HG03108 (cell line): Measurements from ENCODE around the gene SEC24A.
"Not testable (repeated sequence)": the region's sequence is repeated elsewhere in the genome, so short reads cannot be mapped to it uniquely, and the experiment has no call there.

Experiments
- ATAC-seq: cut with Tn5 transposase; IDR thresholded peaks from one replicate; pipeline ENCODE4 v1.9.1; 2021; ENCODE audit warnings: moderate library complexity; ENCODE audit not compliant: unreplicated experiment

Gene SEC24A

DNA sequence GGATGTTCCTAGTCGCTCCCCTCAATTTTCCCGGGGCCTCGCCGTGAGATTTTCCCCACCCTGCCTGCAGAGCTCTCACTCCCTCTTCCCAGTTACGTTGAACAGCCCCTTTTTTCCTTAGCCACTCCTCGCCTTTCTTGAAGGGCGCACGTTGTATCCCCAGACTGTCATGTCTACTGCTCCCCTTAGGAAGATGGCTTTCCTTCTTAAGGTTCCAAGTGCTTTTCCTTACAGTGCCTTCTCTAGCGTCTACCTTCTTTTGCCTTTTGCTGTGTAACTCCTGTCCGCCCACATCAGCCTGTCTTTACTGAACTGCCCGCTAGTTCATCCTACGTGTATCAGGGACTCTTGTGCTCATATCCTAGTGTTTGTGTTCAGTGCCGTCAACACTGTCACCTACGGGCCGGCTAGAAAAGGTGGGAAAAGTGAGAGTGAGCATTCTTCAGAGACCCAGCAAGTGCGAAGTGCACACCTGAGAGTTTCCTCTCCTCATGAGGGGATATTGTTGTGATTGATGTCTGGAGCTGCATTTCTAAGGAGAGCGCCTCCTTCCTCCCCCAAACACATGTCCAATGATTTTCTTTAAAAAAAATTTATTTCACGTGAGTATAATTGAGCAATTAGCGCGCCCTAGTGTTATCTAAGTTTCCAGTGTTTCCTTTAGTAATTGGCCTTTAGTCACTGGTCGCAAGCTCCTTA, 90.5 kb downstream of the SEC24A start:
- no peak for ATAC-seq

DNA sequence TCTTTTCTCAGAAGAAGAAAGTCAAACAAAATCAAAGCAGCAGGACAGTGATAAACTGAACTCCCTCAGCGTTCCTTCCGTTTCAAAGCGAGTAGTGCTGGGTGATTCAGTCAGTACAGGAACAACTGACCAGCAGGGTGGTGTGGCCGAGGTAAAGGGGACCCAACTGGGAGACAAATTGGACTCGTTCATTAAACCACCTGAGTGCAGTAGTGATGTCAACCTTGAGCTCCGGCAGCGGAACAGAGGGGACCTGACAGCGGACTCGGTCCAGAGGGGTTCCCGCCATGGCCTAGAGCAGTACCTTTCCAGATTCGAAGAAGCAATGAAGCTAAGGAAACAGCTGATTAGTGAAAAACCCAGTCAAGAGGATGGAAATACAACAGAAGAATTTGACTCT, 92.5 kb downstream of the SEC24A start:
- ATAC-seq: no peak

DNA sequence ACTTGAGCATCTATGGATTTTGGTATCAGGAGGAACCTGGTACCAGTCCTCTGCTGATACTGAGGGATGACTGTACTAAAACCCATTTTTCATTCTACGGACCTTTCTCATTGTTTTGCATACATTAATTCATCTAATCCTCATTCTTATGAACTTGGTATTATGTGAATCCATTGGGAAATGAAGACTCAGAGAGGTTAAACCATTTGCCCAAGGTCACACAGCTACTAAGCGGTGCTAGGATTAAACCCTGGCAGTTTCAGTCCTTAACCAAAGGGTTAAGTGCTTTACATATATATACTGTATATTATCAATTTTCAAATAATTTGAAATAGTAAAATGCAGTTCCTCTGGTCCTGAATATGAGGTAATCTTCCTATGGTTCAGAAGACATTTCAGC, 93.5 kb downstream of the SEC24A start:
- no peak for ATAC-seq

DNA sequence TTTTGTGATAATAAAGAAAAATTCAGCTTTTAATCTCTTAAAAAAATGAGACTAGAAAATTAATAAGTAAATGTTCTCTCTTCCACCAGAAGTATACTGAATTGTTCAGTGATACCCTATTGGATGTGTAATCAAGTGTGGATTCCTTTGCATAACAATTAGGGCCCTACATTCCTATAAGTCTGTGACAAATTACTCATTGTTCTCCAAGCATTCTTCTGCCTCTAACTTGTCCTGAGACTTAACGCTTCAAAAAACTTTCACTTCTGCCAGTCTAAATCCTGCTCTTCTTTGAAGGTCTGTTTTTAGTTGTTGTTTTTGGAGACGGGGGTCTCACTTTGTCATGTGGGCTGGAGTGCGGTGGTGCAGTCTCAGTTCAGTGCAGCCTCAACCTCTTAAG, 100.8 kb downstream of the SEC24A start:
- ATAC-seq: no peak

GRCh38 chr5:134758176-134758503, 109.6 kb downstream of the SEC24A start:
- peak; percentile 15 for ATAC-seq

DNA sequence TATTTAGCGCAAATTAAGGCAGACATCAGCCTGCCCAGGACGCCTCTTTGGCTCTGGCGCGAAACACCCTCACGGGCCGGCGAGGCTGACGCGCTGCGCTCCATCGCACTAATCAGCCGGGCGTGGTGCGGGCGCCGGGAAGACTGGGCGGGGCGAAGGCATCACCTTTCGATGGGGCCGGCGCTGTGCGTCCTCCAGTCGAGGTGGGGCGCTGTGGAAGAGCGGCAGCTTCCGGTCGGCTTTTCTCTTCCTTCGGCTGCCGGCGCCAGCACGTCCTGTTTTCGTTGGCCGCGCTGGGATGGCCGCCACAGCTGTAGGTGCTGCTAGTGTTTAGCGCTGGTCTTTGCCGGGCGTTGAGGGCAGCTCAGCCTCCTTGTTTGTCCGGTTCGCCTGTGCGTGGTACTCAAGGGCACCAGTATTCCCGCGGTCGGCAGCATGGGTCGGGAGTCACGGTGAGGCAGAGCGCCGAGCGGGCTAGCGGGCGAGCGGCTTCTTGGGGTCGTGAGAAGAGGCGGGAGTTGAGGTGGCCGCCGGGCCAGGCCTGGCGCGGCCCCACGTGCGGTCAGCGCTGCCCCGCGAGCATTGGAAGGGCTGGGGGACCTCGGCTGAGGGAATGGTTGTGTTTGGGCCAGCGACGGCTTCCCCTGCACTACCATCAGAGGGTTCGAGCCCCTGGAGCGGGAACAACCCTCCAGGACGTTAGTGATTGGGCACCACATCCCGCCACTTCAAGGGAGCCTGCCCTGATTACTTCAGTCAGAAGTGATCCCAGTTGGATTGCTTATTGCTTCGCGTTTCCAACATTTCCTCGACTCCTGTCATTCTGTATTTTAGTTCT, 110.1 kb downstream of the SEC24A start, which contains the start of gene DDX46:
Gene DDX46, plus strand, starts transcription at position 276 of the 838 bp plus-strand sequence. Its CDS starts 160 bp downstream, at position 436.
- peak; percentile 97 for ATAC-seq

DNA sequence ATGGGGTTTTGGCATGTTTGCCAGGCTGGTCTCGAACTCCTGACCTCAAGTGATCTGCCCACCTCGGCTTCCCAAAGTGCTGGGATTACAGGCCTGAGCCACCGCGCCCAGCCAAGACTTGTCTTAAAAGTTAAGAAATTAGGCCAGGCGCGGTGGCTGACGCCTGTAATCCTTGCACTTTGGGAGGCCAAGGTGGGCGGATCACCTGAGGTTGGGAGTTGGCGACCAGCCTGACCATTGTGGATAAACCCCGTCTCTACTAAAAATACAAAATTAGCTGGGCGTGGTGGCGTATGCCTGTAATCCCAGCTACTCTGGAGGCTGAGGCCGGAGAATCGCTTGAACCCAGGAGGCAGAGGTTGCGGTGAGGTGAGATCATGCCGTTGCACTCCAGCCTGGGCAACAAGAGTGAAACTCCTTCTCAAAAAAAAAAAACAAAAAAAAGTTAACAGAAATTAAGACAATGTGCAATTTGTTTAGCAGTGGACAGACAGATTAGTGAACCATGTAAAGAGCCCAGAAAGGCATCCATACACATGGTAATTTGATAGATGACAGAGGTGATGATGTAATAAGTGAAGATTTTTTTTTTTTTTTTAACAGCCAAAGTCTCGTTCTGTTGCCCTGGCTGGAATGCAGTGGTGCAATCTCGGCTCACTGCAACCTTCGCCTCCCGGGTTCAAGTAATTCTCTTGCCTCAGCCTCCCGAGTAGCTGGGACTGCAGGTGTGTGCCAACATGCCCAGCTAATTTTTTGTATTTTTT, 119.1 kb downstream of the SEC24A start:
- not testable (repeated sequence) for ATAC-seq

DNA sequence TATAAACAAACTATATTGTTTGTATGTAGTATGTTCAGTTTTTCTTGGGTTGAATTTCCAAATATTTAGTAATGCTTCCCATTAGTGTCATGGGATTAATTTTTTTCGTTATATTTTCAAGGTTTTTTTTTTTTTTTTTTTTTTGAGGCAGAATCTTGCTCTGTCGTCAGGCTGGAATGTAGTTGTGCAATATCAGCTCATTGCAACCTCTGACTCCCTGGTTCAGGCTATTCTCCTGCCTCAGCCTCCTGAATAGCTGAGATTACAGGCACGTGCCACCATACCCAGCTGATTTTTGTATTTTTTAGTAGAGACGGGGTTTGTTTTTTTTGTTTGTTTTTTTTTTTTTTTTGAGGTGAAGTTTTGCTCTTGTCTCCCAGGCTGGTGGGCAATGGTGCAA, 120.6 kb downstream of the SEC24A start:
- ATAC-seq: no peak

DNA sequence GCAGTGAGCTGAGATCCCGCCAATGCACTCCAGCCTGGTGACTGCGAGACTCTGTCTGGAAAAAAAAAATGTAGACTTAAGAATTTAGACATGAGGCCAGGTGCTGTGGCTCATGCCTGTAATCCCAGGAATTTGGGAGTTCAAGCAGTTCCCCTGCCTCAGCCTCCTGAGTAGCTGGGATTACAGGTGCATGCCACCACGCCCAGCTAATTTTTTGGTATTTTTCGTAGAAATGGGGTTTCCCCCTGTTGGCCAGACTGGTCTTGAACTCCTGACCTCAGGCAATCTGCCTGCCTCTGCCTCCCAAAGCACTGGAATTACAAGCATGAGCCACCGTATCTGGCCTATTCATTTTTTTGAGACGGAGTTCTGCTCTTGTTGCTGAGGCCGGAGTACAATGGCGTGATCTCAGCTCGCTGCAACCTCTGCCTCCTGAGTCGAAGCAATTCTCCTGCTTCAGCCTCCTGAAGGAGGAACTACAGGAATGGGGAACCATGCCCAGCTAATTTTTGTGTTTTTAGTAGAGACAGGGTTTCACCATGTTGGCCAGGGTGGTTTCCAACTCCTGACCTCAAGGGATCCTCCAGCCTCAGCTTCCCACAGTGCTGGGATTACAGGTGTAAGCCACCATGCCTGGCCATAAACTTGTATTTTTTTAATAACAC, 124.0 kb downstream of the SEC24A start:
- no peak for ATAC-seq

- ATAC-seq: no peak
Measured at GRCh38 chr5:134777366-134777765, 128.8 kb downstream of the SEC24A start.
